Esophagus squamous epithelium (tissue), 5 donors: ENCODE data around the gene KIF1A. TPM values are rescaled to one million over a fixed set of nuclear protein-coding genes. Genes with fewer than 3 reads are reported as not detected.

ENCODE experiments used
- DNase-seq: peaks from one replicate; lab custom pipeline; 2025; lab: John Stamatoyannopoulos, UW
- H3K27ac ChIP-seq, 4 donors: fragments of 200-600 bp; sonication (generic); one replicate each; pipeline ENCODE4 v1.5.1; 2016 to 2019; ENCODE audit warnings: mild to moderate bottlenecking in 1 of 4
- H3K27me3 ChIP-seq, 4 donors: fragments of 200-600 bp; sonication (generic); 1 replicate in 3 of 4; 2 replicates in 1 of 4; pipeline versions ENCODE4 v1.5.1 to v1.6.0; 2017 to 2021; ENCODE audit warnings: antibody characterized with exemption in 1 of 4
- H3K36me3 ChIP-seq, 3 donors: fragments of 200-600 bp; sonication (generic); one replicate each; pipeline ENCODE4 v1.5.1; 2016 to 2019
- H3K4me1 ChIP-seq, 3 donors: fragments of 200-600 bp; sonication (generic); one replicate each; pipeline ENCODE4 v1.5.1; 2017 to 2019
- H3K4me3 ChIP-seq, 4 donors: fragments of 200-600 bp; sonication (generic); 1 replicate in 3 of 4; 2 replicates in 1 of 4; pipeline ENCODE4 v1.5.1; 2016 to 2019; ENCODE audit warnings: mild to moderate bottlenecking in 2 of 4, moderate library complexity in 1 of 4
- H3K9me3 ChIP-seq, 3 donors: fragments of 200-600 bp; sonication (generic); one replicate each; pipeline ENCODE4 v1.5.1; 2016 to 2019
- CTCF ChIP-seq, 6 experiments: fragments of 450-650 bp in 4 of 6; fragments of 200-600 bp in 2 of 6; sonication (generic) in 2 of 6; IDR thresholded peaks; one replicate each; pipeline ENCODE4 v1.5.1; 2016 to 2019; ENCODE audit warnings: antibody characterized with exemption in 6 of 6, mild to moderate bottlenecking in 4 of 6, moderate library complexity in 4 of 6
- POLR2A ChIP-seq, 4 donors: fragments of 450-650 bp; IDR thresholded peaks; one replicate each; pipeline ENCODE4 v1.6.1; 2017; ENCODE audit warnings: antibody characterized with exemption in 4 of 4, mild to moderate bottlenecking in 4 of 4, moderate library complexity in 3 of 4
- WGBS, 2 donors: methylation state at CpG; one replicate each; pipeline ENCODE4 v1.1.5; 2018; 5-methylcytosine and 5-hydroxymethylcytosine counted together
- intact Hi-C: fragments of 100-400 bp; cut with DNase I; formaldehyde crosslinking; loops from one replicate; pipeline ENCODE4 v1.15.0; 2022
- total RNA-seq, 4 donors: library from RNA; depleted of rRNA; stranded (reverse); fragments of >200 nt; gene quantifications; one replicate each; pipeline ENCODE4 v1.1.0, GENCODE V29; 2016
- donor health status: DM: yes; HTN: yes; CAD: no.

The KIF1A gene
- total RNA-seq, 4 donors from 2014 or later, result 0.15 TPM; not detected in 3

- DNase-seq, result no peak
- TF ChIP-seq CTCF (IDR thresholded peaks at IDR 0.05) (no peak), POLR2A (IDR thresholded peaks at IDR 0.05) (no peak)
- H3K27me3 ChIP-seq, result peaks cover 0 to 49% (median 0%) of the 10 kb centered on the region in 4 donors
- intact Hi-C loops, result no loop called here
- H3K4me3 ChIP-seq, result no peak overlapping the region
- no peaks in the 10 kb centered on the region for H3K4me1 ChIP-seq
- no peaks in the 10 kb centered on the region for H3K36me3 ChIP-seq
- no peak overlapping the region for H3K27ac ChIP-seq
- H3K9me3 ChIP-seq, result no peaks in the 10 kb centered on the region
- 10% methylated on average over 5 of the region's 23 CpGs; no CpG with 5 or more reads in 1 of the 2 donors for WGBS, 2 donors
Measured at GRCh38 chr2:240714747-240715725, 105.0 kb downstream of the KIF1A start.

GRCh38 chr2:240713928-240714746, 105.9 kb downstream of the KIF1A start:
- intact Hi-C loops, result no loop called here
- Histone ChIP-seq H3K27me3 (peaks cover 0 to 51% (median 0%) of the 10 kb centered on the region in 4 donors), H3K4me1 (no peaks in the 10 kb centered on the region), H3K27ac (no peak overlapping the region), H3K36me3 (no peaks in the 10 kb centered on the region), H3K9me3 (no peaks in the 10 kb centered on the region), H3K4me3 (no peak overlapping the region)
- no peak for DNase-seq
- 68 to 77% methylated on average over 6 to 14 of the region's 26 CpGs for WGBS, 2 donors
- no peak for TF ChIP-seq CTCF (IDR thresholded peaks at IDR 0.05)
- TF ChIP-seq POLR2A (IDR thresholded peaks at IDR 0.05), result no peak

- Histone ChIP-seq H3K4me1 (no peaks in the 10 kb centered on the region), H3K9me3 (no peaks in the 10 kb centered on the region), H3K27ac (no peak overlapping the region), H3K27me3 (peaks cover 0 to 54% (median 0%) of the 10 kb centered on the region in 4 donors), H3K4me3 (no peak overlapping the region), H3K36me3 (no peaks in the 10 kb centered on the region)
- intact Hi-C loops, result no loop called here
- DNase-seq, result no peak
- TF ChIP-seq POLR2A (IDR thresholded peaks at IDR 0.05) (no peak), CTCF (IDR thresholded peaks at IDR 0.05) (no peak)
- WGBS, 2 donors, result 75 to 84% methylated on average over 14 to 16 of the region's 25 CpGs
Measured at GRCh38 chr2:240713071-240713927, 106.7 kb downstream of the KIF1A start.

DNA sequence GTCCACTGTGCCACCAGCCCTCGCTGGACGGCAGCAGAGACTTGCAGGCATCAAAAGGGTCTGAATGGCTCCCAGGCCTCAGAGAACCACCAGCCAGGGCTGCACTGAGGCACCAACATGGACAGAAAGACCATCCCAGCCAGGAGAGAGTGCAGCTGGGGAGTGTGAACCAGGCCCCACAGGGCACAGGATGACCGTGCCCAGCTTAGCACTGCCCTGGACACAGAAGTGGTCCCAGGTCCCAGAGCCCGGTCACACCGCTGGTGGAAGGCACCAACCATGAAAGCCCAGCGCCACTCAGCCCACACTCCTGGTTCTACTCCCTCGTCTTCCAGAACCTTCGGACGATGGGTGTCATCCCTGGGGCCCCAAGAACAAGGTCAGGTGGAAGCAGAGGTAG, 107.9 kb downstream of the KIF1A start:
- no peak for DNase-seq
- no peak overlapping the region for H3K4me3 ChIP-seq
- TF ChIP-seq CTCF (IDR thresholded peaks at IDR 0.05) (no peak), POLR2A (IDR thresholded peaks at IDR 0.05) (no peak)
- no peaks in the 10 kb centered on the region for H3K9me3 ChIP-seq
- intact Hi-C loops, result no loop called here
- 93 to 100% methylated on average over 1 to 6 of the region's 9 CpGs for WGBS, 2 donors
- H3K27ac ChIP-seq, result no peak overlapping the region
- H3K27me3 ChIP-seq, result peaks cover 0 to 54% (median 0%) of the 10 kb centered on the region in 4 donors
- no peaks in the 10 kb centered on the region for H3K36me3 ChIP-seq
- no peaks in the 10 kb centered on the region for H3K4me1 ChIP-seq
